Naive B cell (primary cell): ENCODE results near the gene NPTX1. TPM values are rescaled to one million over a fixed set of nuclear protein-coding genes. Genes with fewer than 3 reads are reported as not detected.

Experiments used
- ATAC-seq, 2 donors: fragments of 150-1000 bp; cut with Tn5 transposase; 2 replicates each; pipeline ENCODE4 v1.10.0; 2021; ENCODE audit warnings: low read depth in 2 of 2, mild to moderate bottlenecking in 2 of 2, moderate library complexity in 2 of 2
- DNase-seq: peaks from one replicate; pipeline ENCODE4 v3.0.0; 2022
- H3K27ac Mint-ChIP-seq, 6 donors: one replicate each; pipeline ENCODE4 v1.8.0; 2020 to 2022; ENCODE audit warnings: mild to moderate bottlenecking in 6 of 6, mixed read lengths in 6 of 6, moderate library complexity in 5 of 6, inconsistent platforms in 2 of 6
- H3K27me3 Mint-ChIP-seq, 3 donors: one replicate each; pipeline ENCODE4 v1.8.0; 2021 to 2022; ENCODE audit warnings: mixed read lengths in 3 of 3, mild to moderate bottlenecking in 1 of 3
- H3K36me3 Mint-ChIP-seq, 2 donors: one replicate each; pipeline ENCODE4 v1.8.0; 2020 to 2022; ENCODE audit warnings: mixed read lengths in 2 of 2, inconsistent platforms in 1 of 2, mild to moderate bottlenecking in 1 of 2
- H3K4me1 Mint-ChIP-seq, 3 donors: one replicate each; pipeline ENCODE4 v1.8.0; 2020 to 2022; ENCODE audit warnings: mixed read lengths in 3 of 3, inconsistent platforms in 1 of 3, mild to moderate bottlenecking in 1 of 3, moderate library complexity in 1 of 3
- H3K4me3 Mint-ChIP-seq, 8 donors: one replicate each; pipeline ENCODE4 v1.8.0; 2020 to 2022; ENCODE audit warnings: mild to moderate bottlenecking in 8 of 8, mixed read lengths in 8 of 8, moderate library complexity in 8 of 8, inconsistent platforms in 2 of 8
- H3K9me3 Mint-ChIP-seq, 7 donors: one replicate each; pipeline ENCODE4 v1.8.0; 2020 to 2022; ENCODE audit warnings: mixed read lengths in 7 of 7, mild to moderate bottlenecking in 5 of 7, inconsistent platforms in 2 of 7, moderate library complexity in 1 of 7
- polyA plus RNA-seq, 6 donors: library from polyadenylated mRNA; unstranded; fragments of 300-500 nt; fragmentation: Illumina TruSeq; gene quantifications; one replicate each; pipeline ENCODE4 v1.2.3, GENCODE V29; 2021; ENCODE audit warnings: low read depth in 6 of 6

The NPTX1 gene
- polyA plus RNA-seq, 6 donors from 2014 or later: not detected

DNA sequence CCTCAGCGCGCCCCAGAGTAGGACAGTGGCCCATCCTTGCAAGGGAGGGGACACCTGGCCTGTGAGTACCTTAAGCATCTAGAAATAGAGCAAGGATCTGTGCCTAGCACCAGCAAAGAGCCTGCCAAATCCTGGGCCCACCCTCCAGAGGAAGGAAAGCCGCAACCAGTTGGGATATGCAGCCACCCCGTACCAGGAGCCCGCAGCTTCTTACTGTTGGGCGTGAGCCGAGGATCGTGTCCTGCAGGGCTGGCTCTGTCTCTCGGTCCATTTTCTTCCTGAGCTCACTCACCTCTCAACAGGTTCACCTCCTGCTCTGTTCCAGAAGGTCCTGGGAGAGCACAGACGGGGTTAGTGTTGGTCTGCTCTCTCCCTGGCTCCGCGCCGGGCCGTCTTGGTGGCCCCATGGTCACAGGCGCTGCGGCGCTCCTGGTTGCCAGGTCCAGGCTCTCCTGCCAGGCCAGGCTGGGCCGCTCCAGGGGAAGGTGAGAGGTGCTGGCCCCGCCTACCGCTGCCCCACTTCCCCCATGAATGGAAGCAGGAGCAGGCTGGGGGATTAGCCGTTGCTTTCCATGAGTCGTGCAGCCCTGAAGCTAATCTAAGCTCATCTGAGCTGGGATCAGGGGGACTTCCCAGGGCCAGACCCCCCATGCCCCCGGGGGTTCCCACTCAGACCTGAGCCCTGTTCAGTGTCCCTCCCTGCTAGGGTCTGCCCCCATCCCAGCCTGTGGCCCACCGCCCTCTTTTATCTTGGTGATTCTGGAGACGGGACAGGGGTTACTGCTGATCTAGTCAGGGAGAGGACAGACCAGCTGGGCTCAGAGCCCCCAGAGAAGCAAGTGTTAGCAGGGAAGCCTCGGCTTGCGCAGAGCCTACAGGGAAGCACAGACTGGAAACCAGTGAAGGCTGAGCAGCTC lies 48.8 kb downstream of the NPTX1 start:
- Mint-ChIP-seq H3K4me3 (no peak overlapping the region), H3K9me3 (no peaks in the 10 kb centered on the region), H3K36me3 (no peaks in the 10 kb centered on the region), H3K27me3 (no peaks in the 10 kb centered on the region), H3K27ac (peak overlapping the region in 1 of 6 donors; percentile 83), H3K4me1 (peaks cover 20 to 35% (median 34%) of the 10 kb centered on the region in 3 donors)
- ATAC-seq (no peak), DNase-seq (no peak)

DNA sequence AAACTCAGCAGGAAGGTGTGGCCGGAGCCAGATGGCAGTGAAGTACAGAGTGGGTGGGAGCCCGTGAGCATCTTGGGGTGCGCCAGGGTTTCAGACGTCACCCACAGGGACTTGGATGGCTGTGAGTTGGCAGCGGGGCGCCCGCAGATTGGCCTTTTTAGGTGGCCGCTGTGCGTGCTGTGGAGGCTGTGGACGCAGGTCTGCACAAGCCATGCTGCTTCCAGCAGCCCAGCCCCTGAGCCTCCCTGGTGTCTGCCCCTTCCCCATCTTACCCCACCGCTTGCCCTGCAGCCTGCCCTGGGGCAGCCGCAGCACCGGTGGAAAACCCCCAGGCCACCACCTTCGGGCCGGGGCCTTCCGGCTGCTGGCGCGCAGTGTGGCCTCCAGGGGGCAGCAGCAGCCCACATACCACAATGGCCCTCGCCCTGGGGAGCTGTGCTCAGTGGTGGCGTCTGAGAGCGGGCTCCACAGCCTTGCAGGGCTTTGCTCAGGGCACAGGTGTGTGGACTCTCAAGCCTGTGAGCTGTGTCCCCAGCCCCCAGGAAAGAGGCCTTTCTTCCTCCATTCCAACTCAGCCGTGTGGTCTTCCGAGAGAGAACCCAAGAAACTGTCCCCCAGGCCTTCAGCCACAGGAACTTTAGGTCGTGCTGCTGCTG lies 49.6 kb downstream of the NPTX1 start:
- Mint-ChIP-seq H3K9me3 (no peaks in the 10 kb centered on the region), H3K27me3 (no peaks in the 10 kb centered on the region), H3K4me3 (peak overlapping the region in 2 of 8 donors; percentile 8 to 25)

DNA sequence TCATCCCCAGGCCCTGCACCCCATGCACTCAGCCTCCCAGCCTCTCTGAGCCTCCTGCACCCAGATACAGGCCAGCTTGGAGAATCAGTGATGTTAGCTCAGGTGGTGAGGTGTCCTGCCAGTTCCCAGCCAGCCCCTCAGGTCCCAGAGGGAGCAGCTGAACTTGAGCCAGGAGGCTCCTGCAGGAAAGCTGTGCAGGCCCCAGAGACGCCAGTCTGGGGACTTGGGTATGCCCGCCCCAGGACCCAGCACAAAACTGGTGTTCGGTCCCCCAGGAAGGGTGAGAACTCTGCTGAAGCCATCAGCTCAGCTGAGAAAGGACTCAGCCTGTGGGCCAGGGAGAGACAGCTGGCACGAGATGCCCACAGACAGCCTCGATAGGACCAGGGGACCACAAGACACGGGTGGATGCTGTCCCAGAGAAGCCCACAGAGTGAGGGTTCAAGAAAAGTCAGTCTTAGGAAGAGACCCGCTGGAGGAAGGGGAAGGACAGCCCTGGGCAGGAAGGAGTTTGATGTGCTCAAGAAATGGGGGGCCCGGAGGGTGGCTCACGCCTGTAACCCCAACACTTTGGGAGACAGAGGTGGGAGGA lies 50.5 kb downstream of the NPTX1 start:
- Mint-ChIP-seq H3K9me3 (no peaks in the 10 kb centered on the region), H3K27me3 (no peaks in the 10 kb centered on the region), H3K4me1 (peaks cover 20 to 35% (median 34%) of the 10 kb centered on the region in 3 donors), H3K36me3 (no peaks in the 10 kb centered on the region), H3K4me3 (peak overlapping the region in 2 of 8 donors; percentile 50 to 53), H3K27ac (peak overlapping the region in 5 of 6 donors; percentile 60 to 97 (median 86))
- DNase-seq (no peak), ATAC-seq (no peak)

More for the DNA sequence above, 49.6 kb downstream of the NPTX1 start:
- H3K4me1 Mint-ChIP-seq: peaks cover 20 to 35% (median 34%) of the 10 kb centered on the region in 3 donors
- DNase-seq (peak; percentile 88), ATAC-seq (peak; percentile 90 to 96)
- no peaks in the 10 kb centered on the region for H3K36me3 Mint-ChIP-seq
- H3K27ac Mint-ChIP-seq: peak overlapping the region; percentile 60 to 97 (median 87)

DNA sequence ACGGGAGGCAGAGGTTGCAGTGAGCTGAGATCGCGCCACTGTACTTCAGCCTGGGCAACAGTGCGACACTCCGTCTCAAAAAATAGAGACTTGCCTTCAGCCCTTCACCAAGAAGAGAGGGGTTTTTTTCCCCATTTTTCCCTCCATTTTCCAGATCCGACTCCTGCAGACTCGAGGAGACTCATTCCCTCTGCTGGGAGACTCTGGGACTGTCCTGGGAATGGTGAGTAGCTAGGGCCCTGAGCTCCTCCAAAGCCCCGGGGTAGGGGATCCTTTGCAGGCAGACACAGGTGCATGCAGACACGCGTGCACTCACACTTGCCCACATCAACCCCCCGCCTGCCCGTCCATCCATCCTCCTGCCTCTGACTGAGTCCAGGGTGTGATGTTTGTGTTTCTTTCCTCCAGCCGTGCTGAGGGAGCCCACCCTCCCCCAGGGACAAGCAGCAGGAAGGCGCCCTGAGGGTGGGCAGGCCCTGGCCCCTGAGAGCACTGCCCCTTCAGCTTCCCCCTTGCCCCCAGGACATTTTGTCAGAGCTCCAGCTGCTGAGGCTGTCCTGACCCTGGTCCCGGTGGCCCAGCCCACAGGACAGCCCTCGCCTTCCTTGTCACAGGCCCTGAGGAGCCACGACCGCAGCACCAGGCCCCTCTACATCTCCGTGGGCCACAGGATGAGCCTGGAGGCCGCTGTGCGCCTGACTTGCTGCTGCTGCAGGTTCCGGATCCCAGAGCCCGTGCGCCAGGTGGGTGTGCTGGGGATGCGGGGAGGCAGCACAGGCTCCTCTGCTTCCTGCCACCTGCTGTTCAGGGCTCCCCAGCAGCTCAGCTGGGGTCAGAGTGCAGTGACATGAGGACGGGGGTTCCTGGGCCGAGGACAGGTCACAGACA lies 51.3 kb downstream of the NPTX1 start:
- Mint-ChIP-seq H3K4me3 (peak overlapping the region in 5 of 8 donors; percentile 12 to 78 (median 41)), H3K36me3 (no peaks in the 10 kb centered on the region), H3K27ac (peak overlapping the region in 4 of 6 donors; percentile 30 to 67 (median 48)), H3K27me3 (no peaks in the 10 kb centered on the region), H3K9me3 (no peaks in the 10 kb centered on the region), H3K4me1 (peaks cover 20 to 35% (median 34%) of the 10 kb centered on the region in 3 donors)
- DNase-seq (no peak), ATAC-seq (no peak)

DNA sequence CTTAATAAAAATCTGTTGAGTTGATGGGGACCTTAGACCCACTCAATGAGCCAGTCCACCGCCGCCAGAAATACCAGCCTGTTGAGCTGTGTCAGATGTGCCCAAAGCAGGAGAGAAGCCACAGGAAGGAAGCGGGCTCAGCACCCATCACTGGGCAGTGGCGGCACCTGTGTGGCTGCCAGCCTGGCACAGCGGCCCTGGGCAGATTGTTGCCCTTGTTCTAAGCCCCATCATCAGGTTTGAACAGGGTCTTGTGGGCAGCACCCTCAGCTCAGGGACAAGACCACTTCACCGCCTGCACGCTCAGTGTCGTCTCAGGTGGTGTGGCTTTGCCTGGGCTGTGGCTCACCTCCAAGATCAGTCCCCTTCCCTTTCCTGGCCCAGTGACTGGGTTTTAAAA lies 52.1 kb downstream of the NPTX1 start:
- Mint-ChIP-seq H3K4me3 (peak overlapping the region in 6 of 8 donors; percentile 36 to 66 (median 61)), H3K27ac (peak overlapping the region in 3 of 6 donors; percentile 30 to 87 (median 58)), H3K4me1 (peaks cover 25 to 35% (median 34%) of the 10 kb centered on the region in 3 donors), H3K9me3 (no peaks in the 10 kb centered on the region), H3K27me3 (no peaks in the 10 kb centered on the region), H3K36me3 (no peaks in the 10 kb centered on the region)
- ATAC-seq (peak; percentile 42 to 53), DNase-seq (peak; percentile 46)

DNA sequence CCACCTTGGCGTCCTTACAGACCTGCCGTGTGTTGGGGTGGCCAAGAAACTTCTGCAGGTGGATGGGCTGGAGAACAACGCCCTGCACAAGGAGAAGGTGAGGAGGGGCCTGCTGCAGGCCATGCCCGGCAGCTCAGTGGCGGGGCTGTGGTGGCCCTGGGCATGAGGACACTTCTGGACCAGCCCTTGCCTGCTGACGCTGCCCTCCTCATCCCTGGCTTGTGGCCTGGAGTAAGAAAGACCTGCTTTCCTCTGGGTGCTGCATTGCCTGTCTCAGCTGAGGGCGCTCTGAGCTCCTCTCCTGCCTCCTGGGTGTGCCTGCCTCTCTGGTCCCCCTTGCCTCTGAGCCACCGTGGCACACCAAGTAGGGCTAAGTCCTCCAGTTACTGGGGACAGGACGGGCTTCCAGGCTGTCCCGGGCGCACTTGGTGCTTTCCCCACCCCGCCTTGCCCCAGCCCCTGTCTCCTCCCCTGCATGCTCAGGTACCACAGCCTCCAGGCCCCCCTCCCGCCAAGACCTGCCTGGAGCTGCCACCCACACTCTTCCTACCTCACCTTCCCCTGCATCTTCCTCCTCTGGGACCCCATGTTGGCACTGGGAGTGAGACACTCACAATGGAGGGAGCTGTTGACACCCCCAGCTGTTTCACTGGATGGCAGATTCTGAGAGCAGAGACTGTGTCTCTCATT lies 52.7 kb downstream of the NPTX1 start:
- H3K4me1 Mint-ChIP-seq: peaks cover 25 to 35% (median 34%) of the 10 kb centered on the region in 3 donors
- H3K4me3 Mint-ChIP-seq: peak overlapping the region in 4 of 8 donors; percentile 56 to 65 (median 61)
- no peaks in the 10 kb centered on the region for H3K36me3 Mint-ChIP-seq
- H3K27ac Mint-ChIP-seq: peak overlapping the region in 2 of 6 donors; percentile 58 to 87
- DNase-seq (no peak), ATAC-seq (no peak)
- no peaks in the 10 kb centered on the region for H3K27me3 Mint-ChIP-seq
- no peaks in the 10 kb centered on the region for H3K9me3 Mint-ChIP-seq

DNA sequence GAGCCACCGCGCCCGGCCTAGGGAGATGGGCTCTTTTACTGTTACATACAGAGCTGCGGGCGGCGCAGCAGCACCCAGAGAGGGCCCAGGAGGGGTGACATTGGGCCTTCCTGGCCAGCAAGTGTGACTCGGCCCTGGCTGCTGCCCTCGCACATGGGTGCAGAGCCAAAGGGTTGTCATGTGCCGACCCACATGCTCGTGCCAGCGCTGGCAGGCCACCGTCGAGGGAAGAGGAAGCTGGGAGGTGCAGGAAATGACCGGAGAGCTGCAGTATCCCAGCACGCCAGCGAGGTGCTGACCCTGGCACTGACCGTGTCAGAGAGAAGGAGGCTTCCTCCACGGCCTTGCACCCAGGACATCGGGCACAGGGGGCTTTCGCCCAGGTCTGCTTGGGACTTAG lies 53.4 kb downstream of the NPTX1 start:
- ATAC-seq (no peak), DNase-seq (no peak)
- H3K4me3 Mint-ChIP-seq: no peak overlapping the region
- no peaks in the 10 kb centered on the region for H3K27me3 Mint-ChIP-seq
- no peaks in the 10 kb centered on the region for H3K9me3 Mint-ChIP-seq
- peaks cover 25 to 38% (median 34%) of the 10 kb centered on the region in 3 donors for H3K4me1 Mint-ChIP-seq
- H3K27ac Mint-ChIP-seq: peak overlapping the region in 1 of 6 donors; percentile 68
- peaks cover 0 to 5% of the 10 kb centered on the region in 2 donors for H3K36me3 Mint-ChIP-seq

DNA sequence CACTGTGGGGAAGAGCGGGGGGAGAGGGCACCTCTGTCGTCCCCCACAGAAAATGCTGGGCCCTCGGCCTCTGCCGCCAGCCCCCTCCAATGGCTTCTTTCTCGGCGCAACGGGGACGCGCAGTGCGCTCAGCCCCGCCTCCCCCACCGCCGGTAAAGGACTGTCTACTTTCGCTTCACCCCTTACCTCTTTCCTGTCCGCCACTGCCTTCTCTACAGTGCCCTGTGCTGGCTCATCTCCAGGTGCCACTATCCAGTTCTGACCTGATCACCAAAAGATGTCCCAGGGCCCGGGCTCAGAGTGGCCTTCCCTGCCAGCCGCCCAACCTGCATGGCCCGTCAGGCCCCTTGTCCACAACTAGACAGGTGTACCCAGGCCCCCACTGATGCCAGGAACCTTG lies 54.1 kb downstream of the NPTX1 start:
- H3K4me3 Mint-ChIP-seq: no peak overlapping the region
- H3K27me3 Mint-ChIP-seq: no peaks in the 10 kb centered on the region
- H3K36me3 Mint-ChIP-seq: peaks cover 0 to 10% of the 10 kb centered on the region in 2 donors
- peaks cover 32 to 43% (median 34%) of the 10 kb centered on the region in 3 donors for H3K4me1 Mint-ChIP-seq
- DNase-seq (no peak), ATAC-seq (no peak)
- H3K27ac Mint-ChIP-seq: peak overlapping the region in 2 of 6 donors; percentile 57 to 84
- H3K9me3 Mint-ChIP-seq: no peaks in the 10 kb centered on the region

DNA sequence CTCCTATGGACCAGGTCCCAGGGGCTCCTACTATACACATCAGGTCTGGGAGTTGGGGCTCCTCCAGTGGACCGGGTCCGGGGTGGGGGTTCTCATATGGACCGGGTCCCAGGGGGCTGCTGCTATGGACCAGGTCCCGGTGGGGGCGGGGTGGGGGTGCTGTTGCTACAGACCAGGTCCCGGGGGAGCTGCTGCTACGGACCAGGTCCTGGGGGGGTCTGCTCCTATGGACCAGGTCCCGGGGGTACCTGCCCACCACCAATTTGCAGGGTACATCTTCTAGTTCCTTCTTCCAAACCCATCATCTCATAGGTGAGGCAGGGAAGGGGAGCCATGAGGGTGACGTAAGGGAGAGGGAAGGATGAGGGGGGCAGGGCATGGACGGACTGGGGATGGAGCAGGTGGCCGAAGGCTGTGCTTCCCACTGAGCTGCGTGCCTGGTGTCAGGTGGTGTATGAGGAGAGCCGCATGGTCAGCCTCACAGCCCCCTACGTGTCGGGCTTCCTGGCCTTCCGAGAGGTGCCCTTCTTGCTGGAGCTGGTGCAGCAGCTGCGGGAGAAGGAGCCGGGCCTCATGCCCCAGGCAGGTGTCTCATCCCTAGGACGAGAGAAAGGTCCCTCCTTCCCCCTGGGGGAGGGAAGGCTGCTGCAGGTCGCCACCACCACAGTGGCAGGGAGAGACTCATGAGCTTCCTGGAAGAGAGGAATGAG lies 54.9 kb downstream of the NPTX1 start:
- H3K36me3 Mint-ChIP-seq: peaks cover 0 to 10% of the 10 kb centered on the region in 2 donors

DNA sequence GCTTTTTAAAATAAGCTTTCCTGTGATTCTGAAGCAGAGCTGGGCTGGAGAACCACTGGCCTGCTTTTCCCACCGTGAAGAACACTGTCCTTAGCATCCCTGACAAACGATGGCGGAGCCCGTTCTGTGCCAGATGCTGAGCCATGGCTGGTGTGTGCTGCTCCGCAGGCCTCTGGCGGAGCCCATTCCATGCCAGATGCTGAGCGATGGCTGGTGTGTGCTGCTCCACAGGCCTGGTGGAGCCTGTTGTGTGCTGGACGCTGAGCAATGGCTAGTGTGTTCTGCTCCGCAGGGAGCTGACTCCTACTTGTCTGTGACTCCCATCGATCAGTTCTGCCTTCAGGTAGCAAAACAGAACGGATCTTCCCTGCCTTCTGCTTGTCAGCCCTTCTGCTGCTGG lies 57.2 kb downstream of the NPTX1 start:
- H3K4me1 Mint-ChIP-seq: peaks cover 22 to 37% (median 33%) of the 10 kb centered on the region in 3 donors

More for the DNA sequence above, 54.9 kb downstream of the NPTX1 start:
- ATAC-seq (no peak), DNase-seq (no peak)
- H3K4me1 Mint-ChIP-seq: peaks cover 31 to 41% (median 33%) of the 10 kb centered on the region in 3 donors
- no peak overlapping the region for H3K27ac Mint-ChIP-seq
- no peak overlapping the region for H3K4me3 Mint-ChIP-seq
- no peaks in the 10 kb centered on the region for H3K27me3 Mint-ChIP-seq
- no peaks in the 10 kb centered on the region for H3K9me3 Mint-ChIP-seq

DNA sequence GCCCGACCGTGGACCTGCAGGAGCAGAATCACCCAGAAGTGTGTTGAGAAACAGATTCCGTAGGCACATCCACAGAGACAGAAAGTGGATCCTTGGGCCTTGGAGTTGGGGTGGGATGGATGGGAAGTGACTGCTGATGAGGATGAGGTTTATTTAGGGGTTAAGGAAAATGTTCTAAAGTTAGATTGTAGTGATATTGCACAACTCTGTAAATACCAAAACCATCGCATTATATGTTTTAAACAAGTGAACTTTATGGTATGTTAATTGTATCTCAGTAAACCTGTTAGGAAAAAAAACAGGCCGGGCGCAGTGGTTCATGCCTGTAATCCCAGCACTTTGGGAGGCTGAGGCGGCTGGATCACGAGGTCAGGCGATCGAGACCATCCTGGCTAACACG lies 57.8 kb downstream of the NPTX1 start:
- ATAC-seq (no peak), DNase-seq (no peak)
- peaks cover 3 to 9% (median 6%) of the 10 kb centered on the region in 3 donors for H3K27me3 Mint-ChIP-seq
- H3K4me3 Mint-ChIP-seq: peak overlapping the region in 5 of 8 donors; percentile 14 to 94 (median 39)
- H3K4me1 Mint-ChIP-seq: peaks cover 20 to 37% (median 30%) of the 10 kb centered on the region in 3 donors
- no peak overlapping the region for H3K27ac Mint-ChIP-seq
- H3K36me3 Mint-ChIP-seq: peaks cover 0 to 10% of the 10 kb centered on the region in 2 donors
- no peaks in the 10 kb centered on the region for H3K9me3 Mint-ChIP-seq

More for the DNA sequence above, 57.2 kb downstream of the NPTX1 start:
- H3K27ac Mint-ChIP-seq: no peak overlapping the region
- H3K4me3 Mint-ChIP-seq: peak overlapping the region in 3 of 8 donors; percentile 30 to 76 (median 65)
- H3K9me3 Mint-ChIP-seq: no peaks in the 10 kb centered on the region
- DNase-seq: no peak
- H3K27me3 Mint-ChIP-seq: peaks cover 1 to 3% (median 2%) of the 10 kb centered on the region in 3 donors
- ATAC-seq: no peak
- H3K36me3 Mint-ChIP-seq: peaks cover 0 to 10% of the 10 kb centered on the region in 2 donors
